NT2/D1 (cell line): ENCODE measurements around the gene ACKR2.

Source experiments
- DNase-seq: peaks from one replicate; pipeline ENCODE4 v3.0.0-alpha.2; 2011; ENCODE audit warnings: low read depth, low spot score
- H3K27me3 ChIP-seq: 2 replicates; pipeline ENCODE4 v1.6.0; 2011; ENCODE audit warnings: mild to moderate bottlenecking; ENCODE audit not compliant: insufficient read length, insufficient read depth
- H3K36me3 ChIP-seq: 2 replicates; pipeline ENCODE4 v1.6.1; 2011; ENCODE audit warnings: mild to moderate bottlenecking, low read length, mixed read lengths; ENCODE audit not compliant: insufficient read depth, insufficient read length
- H3K4me1 ChIP-seq: 2 replicates; pipeline ENCODE4 v1.5.1; 2011; ENCODE audit not compliant: insufficient read depth, insufficient read length
- H3K4me3 ChIP-seq: 2 replicates; pipeline ENCODE4 v1.5.1; 2011; ENCODE audit warnings: low read depth; ENCODE audit not compliant: insufficient read length
- H3K9ac ChIP-seq: 2 replicates; pipeline ENCODE4 v1.6.0; 2011; ENCODE audit warnings: low read depth; ENCODE audit not compliant: insufficient read length
- H3K9me3 ChIP-seq: 2 replicates; pipeline ENCODE4 v1.5.1; 2011; ENCODE audit warnings: mild to moderate bottlenecking, low read length; ENCODE audit not compliant: insufficient read depth
- SUZ12 ChIP-seq: IDR thresholded peaks from 2 replicates; pipeline ENCODE4 v1.6.1; 2011; ENCODE audit not compliant: insufficient read length, insufficient read depth; ENCODE audit errors: extremely low read depth
- YY1 ChIP-seq: IDR thresholded peaks from 2 replicates; pipeline ENCODE4 v1.6.1; 2011; ENCODE audit not compliant: insufficient read length, insufficient read depth
- ZNF274 ChIP-seq: IDR thresholded peaks from 2 replicates; pipeline ENCODE4 v1.6.1; 2011; ENCODE audit warnings: mild to moderate bottlenecking, low read depth, low read length

ACKR2 gene

GRCh38 chr3:42820746-42821051 lies 11.5 kb downstream of the ACKR2 start:
- H3K4me3 ChIP-seq, result no peak overlapping the region
- no peak for TF ChIP-seq YY1
- TF ChIP-seq SUZ12, result no peak
- no peak for TF ChIP-seq ZNF274
- H3K36me3 ChIP-seq, result no peaks in the 10 kb centered on the region
- H3K27me3 ChIP-seq, result no peaks in the 10 kb centered on the region
- no peaks in the 10 kb centered on the region for H3K9me3 ChIP-seq
- no peak overlapping the region for H3K9ac ChIP-seq
- H3K4me1 ChIP-seq, result peaks cover 2% of the 10 kb centered on the region
- DNase-seq, result no peak

DNA sequence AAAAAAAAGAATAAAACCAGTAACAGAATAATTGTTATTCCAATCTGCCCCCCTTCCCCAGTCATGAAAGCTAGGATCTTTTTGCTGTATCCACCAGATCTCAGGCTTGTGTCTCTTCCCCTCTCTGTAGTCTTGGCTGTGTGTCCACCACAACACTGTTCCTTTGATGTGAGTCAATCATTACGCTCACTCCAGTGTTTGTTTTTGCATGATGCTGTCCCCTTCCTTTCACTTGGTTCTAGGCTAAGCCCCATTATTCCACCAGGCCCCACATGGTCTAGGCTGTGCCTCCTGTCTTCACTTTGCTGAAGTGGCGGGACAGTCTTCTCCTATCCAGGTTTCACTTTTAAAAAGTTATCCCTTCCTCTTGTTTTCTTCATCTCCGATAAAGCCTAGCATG lies 13.6 kb downstream of the ACKR2 start:
- no peak for DNase-seq
- Histone ChIP-seq H3K36me3 (no peaks in the 10 kb centered on the region), H3K4me3 (no peak overlapping the region), H3K27me3 (no peaks in the 10 kb centered on the region), H3K9me3 (no peaks in the 10 kb centered on the region), H3K4me1 (peaks cover 2% of the 10 kb centered on the region), H3K9ac (no peak overlapping the region)
- TF ChIP-seq SUZ12 (no peak), ZNF274 (no peak), YY1 (no peak)

DNA sequence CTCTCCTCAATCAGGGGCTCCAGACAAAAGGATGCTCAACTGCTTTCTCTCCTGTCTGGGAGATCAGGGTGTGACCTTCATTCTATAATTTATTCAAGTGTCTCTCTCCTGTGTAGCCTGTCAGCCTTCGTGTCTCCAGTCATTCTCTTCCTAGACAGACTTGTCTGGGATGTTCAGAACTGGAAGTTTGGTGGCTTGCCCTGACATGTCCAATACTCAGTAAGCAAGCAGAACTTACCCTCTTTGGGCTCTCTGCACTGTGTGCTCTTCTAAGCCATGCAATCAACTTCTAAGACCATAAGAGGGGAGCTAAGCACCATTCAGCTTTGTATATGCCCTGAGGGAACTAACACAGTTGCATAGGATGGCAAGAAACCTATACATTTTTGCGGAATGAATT lies 14.1 kb downstream of the ACKR2 start:
- Histone ChIP-seq H3K27me3 (no peaks in the 10 kb centered on the region), H3K9me3 (no peaks in the 10 kb centered on the region), H3K4me1 (peaks cover 2% of the 10 kb centered on the region), H3K36me3 (no peaks in the 10 kb centered on the region), H3K9ac (no peak overlapping the region), H3K4me3 (no peak overlapping the region)
- no peak for TF ChIP-seq SUZ12
- DNase-seq, result no peak

DNA sequence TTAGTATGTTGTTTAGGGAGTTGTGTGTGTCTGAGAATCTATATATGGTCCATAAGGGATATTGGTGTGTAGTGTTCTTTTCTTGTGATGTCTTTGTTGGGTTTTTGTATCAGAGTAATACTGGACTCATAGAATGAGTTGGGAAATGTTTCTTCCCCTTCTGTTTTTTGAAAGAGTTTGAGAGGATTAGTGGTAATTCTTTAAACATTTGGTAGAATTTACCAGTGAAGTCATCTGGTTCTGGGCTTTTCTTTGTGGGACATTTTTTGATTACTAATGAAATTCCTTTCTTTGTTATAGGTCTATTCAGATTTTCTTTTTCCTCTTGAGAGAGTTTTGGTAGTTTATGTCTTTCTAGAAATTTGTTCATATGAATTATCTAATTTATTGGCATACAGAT lies 16.9 kb downstream of the ACKR2 start:
- H3K36me3 ChIP-seq, result no peaks in the 10 kb centered on the region
- H3K4me3 ChIP-seq, result no peak overlapping the region
- no peaks in the 10 kb centered on the region for H3K27me3 ChIP-seq
- no peak for DNase-seq
- no peak for TF ChIP-seq YY1
- TF ChIP-seq SUZ12, result no peak
- no peak for TF ChIP-seq ZNF274
- H3K9me3 ChIP-seq, result no peaks in the 10 kb centered on the region
- no peak overlapping the region for H3K9ac ChIP-seq
- no peaks in the 10 kb centered on the region for H3K4me1 ChIP-seq

GRCh38 chr3:42827023-42827422 lies 17.8 kb downstream of the ACKR2 start:
- DNase-seq, result no peak
- Histone ChIP-seq H3K4me3 (no peak overlapping the region), H3K9ac (no peak overlapping the region), H3K9me3 (no peaks in the 10 kb centered on the region), H3K4me1 (no peaks in the 10 kb centered on the region), H3K36me3 (no peaks in the 10 kb centered on the region), H3K27me3 (no peaks in the 10 kb centered on the region)
- TF ChIP-seq YY1 (no peak), ZNF274 (no peak)

DNA sequence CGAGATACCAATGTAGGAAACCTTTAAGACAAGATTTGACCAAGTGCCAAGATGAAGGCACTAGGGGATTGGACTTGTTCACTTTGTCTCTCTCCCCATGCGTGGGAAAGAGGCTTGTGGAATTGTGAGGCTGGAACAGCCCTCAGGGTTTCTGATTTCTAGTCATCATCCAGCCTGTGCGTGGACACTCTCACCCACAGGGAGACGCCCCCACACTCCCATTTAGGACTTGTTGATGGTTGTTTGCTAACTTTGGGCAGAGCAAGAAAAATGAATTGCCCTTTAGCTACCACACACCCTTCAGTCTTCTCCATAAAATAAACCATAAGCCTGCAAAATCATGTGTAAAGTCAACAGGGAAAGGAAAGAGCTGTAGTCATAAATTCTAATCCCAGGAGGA lies 18.4 kb downstream of the ACKR2 start:
- DNase-seq, result no peak
- Histone ChIP-seq H3K9me3 (no peaks in the 10 kb centered on the region), H3K9ac (no peak overlapping the region), H3K4me3 (no peak overlapping the region), H3K4me1 (no peaks in the 10 kb centered on the region), H3K27me3 (no peaks in the 10 kb centered on the region), H3K36me3 (no peaks in the 10 kb centered on the region)
- TF ChIP-seq SUZ12 (no peak), YY1 (no peak), ZNF274 (no peak)

DNA sequence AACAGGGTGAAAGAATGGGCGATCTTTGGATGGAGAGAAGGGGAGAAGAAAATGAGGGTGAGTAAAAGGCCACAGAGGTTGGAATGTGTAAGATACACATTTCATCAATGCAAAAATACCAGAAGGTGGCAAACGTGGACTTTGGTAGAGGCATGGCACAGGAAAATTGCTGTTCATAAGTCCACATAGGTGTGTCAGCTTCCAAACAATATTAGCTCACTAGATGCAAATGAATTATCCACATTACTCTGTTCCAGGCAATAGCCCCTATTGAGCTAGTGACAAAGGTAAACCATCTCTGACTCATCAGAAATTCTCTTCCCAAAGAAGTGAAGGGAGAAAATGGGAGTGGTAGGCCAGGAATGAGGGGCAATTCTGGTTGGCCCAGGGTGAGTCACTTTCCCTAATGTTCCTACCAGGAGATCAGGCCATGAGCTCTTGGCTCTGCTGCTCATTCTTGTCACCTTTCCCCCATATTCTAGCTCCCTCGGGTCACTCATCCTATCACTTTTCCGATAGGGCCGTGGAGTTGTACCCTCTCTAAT lies 19.9 kb downstream of the ACKR2 start:
- H3K36me3 ChIP-seq, result no peaks in the 10 kb centered on the region
- no peaks in the 10 kb centered on the region for H3K27me3 ChIP-seq
- no peaks in the 10 kb centered on the region for H3K9me3 ChIP-seq
- H3K9ac ChIP-seq, result no peak overlapping the region
- H3K4me3 ChIP-seq, result no peak overlapping the region
- DNase-seq, result no peak
- TF ChIP-seq YY1 (no peak), ZNF274 (no peak), SUZ12 (no peak)
- no peaks in the 10 kb centered on the region for H3K4me1 ChIP-seq

- Histone ChIP-seq H3K4me3 (no peak overlapping the region), H3K27me3 (no peaks in the 10 kb centered on the region), H3K9ac (no peak overlapping the region), H3K36me3 (no peaks in the 10 kb centered on the region), H3K4me1 (no peaks in the 10 kb centered on the region), H3K9me3 (no peaks in the 10 kb centered on the region)
- TF ChIP-seq YY1 (no peak), ZNF274 (no peak), SUZ12 (no peak)
- DNase-seq, result no peak
These were observed 20.6 kb downstream of the ACKR2 start for GRCh38 chr3:42829628-42830436.
